Measurements from ENCODE around the gene PPIA. TPM values are rescaled to one million over a fixed set of nuclear protein-coding genes. Genes with fewer than 3 reads are reported as not detected.
A peak's percentile ranks its signal among the peaks of the same experiment; 100 is the strongest.
"Not testable (repeated sequence)": the region's sequence is repeated elsewhere in the genome, so short reads cannot be mapped to it uniquely, and the experiment has no call there.

The PPIA gene
- total RNA-seq, 2 donors from 2014 or later: 352 to 366 TPM

- intact Hi-C loops (cut with DNase I): no loop called here
- TF ChIP-seq CTCF (IDR thresholded peaks at IDR 0.05): no peak
- TF ChIP-seq POLR2A (IDR thresholded peaks at IDR 0.05): no peak
- Histone ChIP-seq H3K9me3 (no peaks in the 10 kb centered on the region), H3K4me1 (no peaks in the 10 kb centered on the region), H3K36me3 (replicated peaks in 1 of 2; ENCODE audit: insufficient read depth in 1 of 2, low read depth in 2 of 2) (no peaks in the 10 kb centered on the region), H3K4me3 (no peak overlapping the region), H3K27me3 (no peaks in the 10 kb centered on the region), H3K27ac (no peak overlapping the region)
- ATAC-seq: no peak
- 74 to 85% methylated on average over 3 of the region's 3 CpGs for WGBS, 2 donors
- no peak for DNase-seq
Observed at GRCh38 chr7:44827567-44827966, 31.1 kb downstream of the PPIA start.

- Histone ChIP-seq H3K36me3 (replicated peaks in 1 of 2; ENCODE audit: insufficient read depth in 1 of 2, low read depth in 2 of 2) (peaks cover 8 to 19% of the 10 kb centered on the region in 2 donors), H3K9me3 (no peaks in the 10 kb centered on the region), H3K27ac (no peak overlapping the region), H3K4me3 (no peak overlapping the region), H3K4me1 (peaks cover 19% of the 10 kb centered on the region), H3K27me3 (no peaks in the 10 kb centered on the region)
- WGBS, 2 donors: 71 to 83% methylated on average over 2 of the region's 2 CpGs
- intact Hi-C loops (cut with DNase I): no loop called here
- no peak for DNase-seq
- no peak for ATAC-seq
- TF ChIP-seq POLR2A (IDR thresholded peaks at IDR 0.05) (no peak), CTCF (IDR thresholded peaks at IDR 0.05) (no peak)
Observed at GRCh38 chr7:44838751-44839150, 42.3 kb downstream of the PPIA start.

- H3K4me1 ChIP-seq: peaks cover 29% of the 10 kb centered on the region
- H3K4me3 ChIP-seq; DNase-seq; ATAC-seq; intact Hi-C loops (cut with DNase I); H3K27me3 ChIP-seq; H3K27ac ChIP-seq; H3K9me3 ChIP-seq: not testable (repeated sequence)
- 82 to 85% methylated on average over 8 of the region's 8 CpGs for WGBS, 2 donors
- peaks cover 8 to 15% of the 10 kb centered on the region in 2 donors for H3K36me3 ChIP-seq (replicated peaks in 1 of 2; ENCODE audit: insufficient read depth in 1 of 2, low read depth in 2 of 2)
Observed at GRCh38 chr7:44842675-44843074, 46.2 kb downstream of the PPIA start.

- Histone ChIP-seq H3K4me1 (peaks cover 29% of the 10 kb centered on the region), H3K36me3 (replicated peaks in 1 of 2; ENCODE audit: insufficient read depth in 1 of 2, low read depth in 2 of 2) (peaks cover 8 to 13% of the 10 kb centered on the region in 2 donors)
- H3K27ac ChIP-seq; DNase-seq; H3K27me3 ChIP-seq; ATAC-seq; intact Hi-C loops (cut with DNase I); H3K4me3 ChIP-seq; H3K9me3 ChIP-seq: not testable (repeated sequence)
- 93 to 98% methylated on average over 5 of the region's 5 CpGs for WGBS, 2 donors
Observed at GRCh38 chr7:44843440-44843839, 47.0 kb downstream of the PPIA start.

GRCh38 chr7:44845451-44845850, 49.0 kb downstream of the PPIA start:
- ATAC-seq: no peak
- intact Hi-C loops (cut with DNase I): no loop called here

GRCh38 chr7:44846390-44846789, 49.9 kb downstream of the PPIA start:
- WGBS, 2 donors: 40 to 54% methylated on average over 11 of the region's 11 CpGs
- H3K9me3 ChIP-seq; intact Hi-C loops (cut with DNase I); DNase-seq; ATAC-seq; H3K27me3 ChIP-seq; H3K36me3 ChIP-seq (replicated peaks in 1 of 2; ENCODE audit: insufficient read depth in 1 of 2, low read depth in 2 of 2): not testable (repeated sequence)
- H3K4me3 ChIP-seq: peak overlapping the region in 1 of 2 donors; percentile 63
- H3K27ac ChIP-seq: peak overlapping the region in 3 of 4 donors; percentile 95 to 99 (median 95)
- peaks cover 33% of the 10 kb centered on the region for H3K4me1 ChIP-seq

More at GRCh38 chr7:44845451-44845850, 49.0 kb downstream of the PPIA start:
- TF ChIP-seq CTCF (IDR thresholded peaks at IDR 0.05) (no peak), POLR2A (IDR thresholded peaks at IDR 0.05) (no peak)
- Histone ChIP-seq H3K4me1 (peaks cover 34% of the 10 kb centered on the region), H3K27ac (peak overlapping the region in 1 of 4 donors; percentile 26), H3K4me3 (no peak overlapping the region), H3K27me3 (no peaks in the 10 kb centered on the region), H3K36me3 (replicated peaks in 1 of 2; ENCODE audit: insufficient read depth in 1 of 2, low read depth in 2 of 2) (peaks cover 4% of the 10 kb centered on the region in 2 donors), H3K9me3 (no peaks in the 10 kb centered on the region)
- DNase-seq: no peak
